Measurements from ENCODE around the gene PCDH8. TPM values are rescaled to one million over a fixed set of nuclear protein-coding genes. Genes with fewer than 3 reads are reported as not detected.

Gene PCDH8
- total RNA-seq, 1 experiment from 2014 or later: 0.92 TPM

DNA sequence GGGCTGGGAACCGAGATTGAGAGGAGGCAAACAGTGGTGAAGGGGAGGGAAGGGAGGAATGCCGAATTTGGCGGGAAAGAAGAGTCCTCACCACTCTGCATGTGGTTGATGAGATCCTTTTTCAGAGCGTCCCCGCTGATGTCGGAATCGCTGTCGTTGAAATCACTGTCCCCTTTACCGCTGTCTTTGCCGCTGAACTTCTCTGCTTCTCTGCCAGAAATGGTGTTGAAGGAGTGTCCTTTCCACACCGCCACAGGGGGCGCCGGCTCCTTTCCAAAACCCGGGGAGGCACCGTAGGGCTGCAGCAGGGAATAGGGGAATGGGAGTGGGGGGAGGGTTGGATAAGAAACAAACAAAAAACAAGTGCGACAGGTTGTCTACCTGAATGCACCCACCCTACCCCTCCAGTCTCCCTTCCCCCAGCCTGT, 3.1 kb downstream of the PCDH8 start:
- CTCF ChIA-PET: interaction anchor here (0.8 to 11.1 kb wide), 30 partner anchors 12 to 395 kb away, joined by 3 to 430 read pairs (median 13); partner anchors contain the start of genes SUGT1 and VPS36
- DNase-seq (ENCODE audit: low spot score): peak; percentile 56
- TF ChIP-seq HMGA2 (CRISPR knock-in tag; IDR thresholded peaks at IDR 0.05) (no peak), FOXJ3 (CRISPR knock-in tag; IDR thresholded peaks at IDR 0.05; ENCODE audit: borderline replicate concordance) (no peak), KAT7 (CRISPR knock-in tag; IDR thresholded peaks at IDR 0.05; ENCODE audit: borderline replicate concordance) (no peak), ETV6 (CRISPR knock-in tag; IDR thresholded peaks at IDR 0.05) (no peak), E2F1 (CRISPR knock-in tag; IDR thresholded peaks at IDR 0.05) (no peak), PRDM15 (CRISPR knock-in tag; IDR thresholded peaks at IDR 0.05) (peak; percentile 46), FOXP1 (CRISPR knock-in tag; IDR thresholded peaks at IDR 0.05; ENCODE audit: borderline replicate concordance) (no peak), ZNF317 (CRISPR knock-in tag; IDR thresholded peaks at IDR 0.05; ENCODE audit: borderline replicate concordance, low read depth) (no peak), NR2C2 (CRISPR knock-in tag; IDR thresholded peaks at IDR 0.05) (no peak), ZNF512 (CRISPR knock-in tag; IDR thresholded peaks at IDR 0.05; ENCODE audit: borderline replicate concordance) (no peak), PREB (CRISPR knock-in tag; IDR thresholded peaks at IDR 0.05; ENCODE audit: borderline replicate concordance) (no peak), ZNF396 (CRISPR knock-in tag; IDR thresholded peaks at IDR 0.05; ENCODE audit: borderline replicate concordance) (no peak), ATF1 (CRISPR knock-in tag; IDR thresholded peaks at IDR 0.05) (no peak), ESRRA (CRISPR knock-in tag; IDR thresholded peaks at IDR 0.05; ENCODE audit: borderline replicate concordance) (no peak), NFE2L1 (CRISPR knock-in tag; IDR thresholded peaks at IDR 0.05) (peak; percentile 72; the same call in 1 of the 2 replicates), MXD4 (CRISPR knock-in tag; IDR thresholded peaks at IDR 0.05; ENCODE audit: borderline replicate concordance) (no peak), FOXK1 (CRISPR knock-in tag; IDR thresholded peaks at IDR 0.05) (peak; percentile 45; the same call in 1 of the 2 replicates)
- TF ChIP-seq, protein P1, sequence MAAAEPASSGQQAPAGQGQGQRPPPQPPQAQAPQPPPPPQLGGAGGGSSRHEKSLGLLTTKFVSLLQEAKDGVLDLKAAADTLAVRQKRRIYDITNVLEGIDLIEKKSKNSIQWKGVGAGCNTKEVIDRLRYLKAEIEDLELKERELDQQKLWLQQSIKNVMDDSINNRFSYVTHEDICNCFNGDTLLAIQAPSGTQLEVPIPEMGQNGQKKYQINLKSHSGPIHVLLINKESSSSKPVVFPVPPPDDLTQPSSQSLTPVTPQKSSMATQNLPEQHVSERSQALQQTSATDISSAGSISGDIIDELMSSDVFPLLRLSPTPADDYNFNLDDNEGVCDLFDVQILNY (CRISPR knock-in tag; IDR thresholded peaks at IDR 0.05): no peak
- TF ChIP-seq, protein P2, sequence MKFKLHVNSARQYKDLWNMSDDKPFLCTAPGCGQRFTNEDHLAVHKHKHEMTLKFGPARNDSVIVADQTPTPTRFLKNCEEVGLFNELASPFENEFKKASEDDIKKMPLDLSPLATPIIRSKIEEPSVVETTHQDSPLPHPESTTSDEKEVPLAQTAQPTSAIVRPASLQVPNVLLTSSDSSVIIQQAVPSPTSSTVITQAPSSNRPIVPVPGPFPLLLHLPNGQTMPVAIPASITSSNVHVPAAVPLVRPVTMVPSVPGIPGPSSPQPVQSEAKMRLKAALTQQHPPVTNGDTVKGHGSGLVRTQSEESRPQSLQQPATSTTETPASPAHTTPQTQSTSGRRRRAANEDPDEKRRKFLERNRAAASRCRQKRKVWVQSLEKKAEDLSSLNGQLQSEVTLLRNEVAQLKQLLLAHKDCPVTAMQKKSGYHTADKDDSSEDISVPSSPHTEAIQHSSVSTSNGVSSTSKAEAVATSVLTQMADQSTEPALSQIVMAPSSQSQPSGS (CRISPR knock-in tag; IDR thresholded peaks at IDR 0.05; ENCODE audit: borderline replicate concordance, low read depth): no peak
- TF ChIP-seq, protein P3, sequence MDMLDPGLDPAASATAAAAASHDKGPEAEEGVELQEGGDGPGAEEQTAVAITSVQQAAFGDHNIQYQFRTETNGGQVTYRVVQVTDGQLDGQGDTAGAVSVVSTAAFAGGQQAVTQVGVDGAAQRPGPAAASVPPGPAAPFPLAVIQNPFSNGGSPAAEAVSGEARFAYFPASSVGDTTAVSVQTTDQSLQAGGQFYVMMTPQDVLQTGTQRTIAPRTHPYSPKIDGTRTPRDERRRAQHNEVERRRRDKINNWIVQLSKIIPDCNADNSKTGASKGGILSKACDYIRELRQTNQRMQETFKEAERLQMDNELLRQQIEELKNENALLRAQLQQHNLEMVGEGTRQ (CRISPR knock-in tag; IDR thresholded peaks at IDR 0.05): no peak
- TF ChIP-seq, protein P4, sequence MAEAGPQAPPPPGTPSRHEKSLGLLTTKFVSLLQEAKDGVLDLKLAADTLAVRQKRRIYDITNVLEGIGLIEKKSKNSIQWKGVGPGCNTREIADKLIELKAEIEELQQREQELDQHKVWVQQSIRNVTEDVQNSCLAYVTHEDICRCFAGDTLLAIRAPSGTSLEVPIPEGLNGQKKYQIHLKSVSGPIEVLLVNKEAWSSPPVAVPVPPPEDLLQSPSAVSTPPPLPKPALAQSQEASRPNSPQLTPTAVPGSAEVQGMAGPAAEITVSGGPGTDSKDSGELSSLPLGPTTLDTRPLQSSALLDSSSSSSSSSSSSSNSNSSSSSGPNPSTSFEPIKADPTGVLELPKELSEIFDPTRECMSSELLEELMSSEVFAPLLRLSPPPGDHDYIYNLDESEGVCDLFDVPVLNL (CRISPR knock-in tag; IDR thresholded peaks at IDR 0.05; ENCODE audit: borderline replicate concordance, low read depth): no peak
- TF ChIP-seq, protein P5, sequence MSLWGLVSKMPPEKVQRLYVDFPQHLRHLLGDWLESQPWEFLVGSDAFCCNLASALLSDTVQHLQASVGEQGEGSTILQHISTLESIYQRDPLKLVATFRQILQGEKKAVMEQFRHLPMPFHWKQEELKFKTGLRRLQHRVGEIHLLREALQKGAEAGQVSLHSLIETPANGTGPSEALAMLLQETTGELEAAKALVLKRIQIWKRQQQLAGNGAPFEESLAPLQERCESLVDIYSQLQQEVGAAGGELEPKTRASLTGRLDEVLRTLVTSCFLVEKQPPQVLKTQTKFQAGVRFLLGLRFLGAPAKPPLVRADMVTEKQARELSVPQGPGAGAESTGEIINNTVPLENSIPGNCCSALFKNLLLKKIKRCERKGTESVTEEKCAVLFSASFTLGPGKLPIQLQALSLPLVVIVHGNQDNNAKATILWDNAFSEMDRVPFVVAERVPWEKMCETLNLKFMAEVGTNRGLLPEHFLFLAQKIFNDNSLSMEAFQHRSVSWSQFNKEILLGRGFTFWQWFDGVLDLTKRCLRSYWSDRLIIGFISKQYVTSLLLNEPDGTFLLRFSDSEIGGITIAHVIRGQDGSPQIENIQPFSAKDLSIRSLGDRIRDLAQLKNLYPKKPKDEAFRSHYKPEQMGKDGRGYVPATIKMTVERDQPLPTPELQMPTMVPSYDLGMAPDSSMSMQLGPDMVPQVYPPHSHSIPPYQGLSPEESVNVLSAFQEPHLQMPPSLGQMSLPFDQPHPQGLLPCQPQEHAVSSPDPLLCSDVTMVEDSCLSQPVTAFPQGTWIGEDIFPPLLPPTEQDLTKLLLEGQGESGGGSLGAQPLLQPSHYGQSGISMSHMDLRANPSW (CRISPR knock-in tag; conservative IDR thresholded peaks at IDR 0.05; ENCODE audit: low read depth): no peak

More for the DNA sequence above, 3.1 kb downstream of the PCDH8 start:
- ATAC-seq: no peak
- peak overlapping the region; percentile 49 for H3K4me3 Mint-ChIP-seq
- H3K27me3 Mint-ChIP-seq (ENCODE audit: low read depth): peaks cover 71% of the 10 kb centered on the region
- no peaks in the 10 kb centered on the region for H3K9me3 Mint-ChIP-seq
- H3K4me1 Mint-ChIP-seq: peaks cover 29% of the 10 kb centered on the region
- POLR2A ChIA-PET: interaction anchor here (2.7 kb wide), 1 partner anchor 193 kb away, joined by 8 read pairs; the partner anchor contains the start of gene SUGT1
- peaks cover 4% of the 10 kb centered on the region; the same call in 1 of the 2 replicates for H3K36me3 Mint-ChIP-seq
- no peak overlapping the region for H3K27ac Mint-ChIP-seq
